OCI-LY7 (cell line): ENCODE results near the gene MS4A15.

Experiments
- CTCF ChIP-seq: fragments of 200-600 bp; sonication (generic); conservative IDR thresholded peaks from 2 replicates; pipeline ENCODE4 v1.5.1; 2014; ENCODE audit warnings: mild to moderate bottlenecking, antibody characterized with exemption, low read length, moderate library complexity, mixed read lengths
- EZH2phosphoT487 ChIP-seq: fragments of 200-600 bp; sonication (generic); IDR thresholded peaks from 2 replicates; pipeline ENCODE4 v1.6.1; 2018; ENCODE audit warnings: low read depth, borderline replicate concordance, mild to moderate bottlenecking, mixed run types, antibody characterized with exemption, low read length, moderate library complexity, mixed read lengths

- no peak for TF ChIP-seq CTCF
- no peak for TF ChIP-seq EZH2phosphoT487
These were observed 12.6 kb downstream of the MS4A15 start for GRCh38 chr11:60769273-60769672.
